ENCODE results near the gene MACO1.
A peak's percentile ranks its signal among the peaks of the same experiment; 100 is the strongest.

Gene MACO1

GRCh38 chr1:25532970-25533369 is 102.3 kb downstream of the MACO1 start:
- Mint-ChIP-seq H3K27me3 (no peaks in the 10 kb centered on the region), H3K4me3 (no peak overlapping the region), H3K36me3 (ENCODE audit: insufficient read depth) (no peaks in the 10 kb centered on the region), H3K9me3 (no peaks in the 10 kb centered on the region), H3K4me1 (ENCODE audit: low read depth in 2 of 2) (no peaks in the 10 kb centered on the region), H3K27ac (no peak overlapping the region)
- no peak for ATAC-seq (replicated peaks)
- DNase-seq = no peak

DNA sequence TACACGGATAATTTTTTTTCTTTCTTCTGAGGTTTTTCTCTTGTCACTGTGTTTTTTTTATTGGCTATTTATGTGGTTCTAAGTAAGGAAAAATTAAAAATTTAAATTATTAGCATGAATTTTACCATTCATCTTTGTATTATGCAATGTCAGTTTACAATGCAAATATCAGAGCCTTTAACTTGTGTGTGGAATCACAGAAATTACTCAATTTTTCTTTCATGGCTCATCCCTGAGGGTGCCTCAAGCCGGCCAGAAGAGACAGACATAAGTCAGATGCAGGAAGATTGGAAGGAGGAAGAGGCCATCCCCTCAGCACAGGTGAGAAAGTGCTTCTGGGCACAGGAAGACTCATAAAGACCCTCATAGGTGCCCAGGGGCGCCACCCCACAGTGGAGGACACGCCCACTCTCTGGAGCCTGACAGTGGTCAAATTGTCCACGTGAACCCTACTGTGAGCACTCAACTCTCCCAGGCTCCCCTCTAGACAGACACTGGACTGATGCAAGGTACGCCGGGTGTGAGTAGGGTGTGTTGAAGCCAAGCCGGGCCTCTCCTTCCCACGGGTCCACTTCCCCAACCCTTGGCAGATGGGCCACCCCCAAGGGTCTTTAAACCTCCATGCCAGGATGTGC is 103.2 kb downstream of the MACO1 start:
- no peaks in the 10 kb centered on the region for H3K27me3 Mint-ChIP-seq
- H3K36me3 Mint-ChIP-seq (ENCODE audit: insufficient read depth) = no peaks in the 10 kb centered on the region
- no peak overlapping the region for H3K4me3 Mint-ChIP-seq
- H3K4me1 Mint-ChIP-seq (ENCODE audit: low read depth in 2 of 2) = no peaks in the 10 kb centered on the region
- DNase-seq (no peak), ATAC-seq (replicated peaks) (no peak)
- H3K27ac Mint-ChIP-seq = no peak overlapping the region
- H3K9me3 Mint-ChIP-seq = no peaks in the 10 kb centered on the region

GRCh38 chr1:25534410-25534788 is 103.7 kb downstream of the MACO1 start:
- H3K27me3 Mint-ChIP-seq = no peaks in the 10 kb centered on the region
- no peaks in the 10 kb centered on the region for H3K36me3 Mint-ChIP-seq (ENCODE audit: insufficient read depth)
- no peak overlapping the region for H3K27ac Mint-ChIP-seq
- ATAC-seq (replicated peaks) (no peak), DNase-seq (no peak)
- H3K9me3 Mint-ChIP-seq = no peaks in the 10 kb centered on the region
- H3K4me1 Mint-ChIP-seq (ENCODE audit: low read depth in 2 of 2) = no peaks in the 10 kb centered on the region
- no peak overlapping the region for H3K4me3 Mint-ChIP-seq

- Mint-ChIP-seq H3K4me1 (ENCODE audit: low read depth in 2 of 2) (no peaks in the 10 kb centered on the region), H3K27me3 (no peaks in the 10 kb centered on the region), H3K36me3 (ENCODE audit: insufficient read depth) (no peaks in the 10 kb centered on the region), H3K27ac (no peak overlapping the region), H3K9me3 (no peaks in the 10 kb centered on the region), H3K4me3 (no peak overlapping the region)
- ATAC-seq (replicated peaks) (no peak), DNase-seq (no peak)
Observed at GRCh38 chr1:25536124-25536523, 105.4 kb downstream of the MACO1 start.

- Mint-ChIP-seq H3K27me3 (no peaks in the 10 kb centered on the region), H3K4me1 (ENCODE audit: low read depth in 2 of 2) (peaks cover 0 to 2% of the 10 kb centered on the region in 2 donors), H3K36me3 (ENCODE audit: insufficient read depth) (no peaks in the 10 kb centered on the region), H3K4me3 (no peak overlapping the region), H3K9me3 (no peaks in the 10 kb centered on the region), H3K27ac (peak overlapping the region in 1 of 2 donors; percentile 25)
- ATAC-seq (replicated peaks) (no peak), DNase-seq (no peak)
Observed at GRCh38 chr1:25537153-25537831, 106.6 kb downstream of the MACO1 start.

- no peak for ATAC-seq (replicated peaks)
- DNase-seq = no peak
- H3K27me3 Mint-ChIP-seq = no peaks in the 10 kb centered on the region
- no peak overlapping the region for H3K27ac Mint-ChIP-seq
- H3K4me3 Mint-ChIP-seq = no peak overlapping the region
- H3K4me1 Mint-ChIP-seq (ENCODE audit: low read depth in 2 of 2) = peaks cover 0 to 3% of the 10 kb centered on the region in 2 donors
- H3K9me3 Mint-ChIP-seq = no peaks in the 10 kb centered on the region
- H3K36me3 Mint-ChIP-seq (ENCODE audit: insufficient read depth) = no peaks in the 10 kb centered on the region
Observed at GRCh38 chr1:25538191-25538767, 107.6 kb downstream of the MACO1 start.

DNA sequence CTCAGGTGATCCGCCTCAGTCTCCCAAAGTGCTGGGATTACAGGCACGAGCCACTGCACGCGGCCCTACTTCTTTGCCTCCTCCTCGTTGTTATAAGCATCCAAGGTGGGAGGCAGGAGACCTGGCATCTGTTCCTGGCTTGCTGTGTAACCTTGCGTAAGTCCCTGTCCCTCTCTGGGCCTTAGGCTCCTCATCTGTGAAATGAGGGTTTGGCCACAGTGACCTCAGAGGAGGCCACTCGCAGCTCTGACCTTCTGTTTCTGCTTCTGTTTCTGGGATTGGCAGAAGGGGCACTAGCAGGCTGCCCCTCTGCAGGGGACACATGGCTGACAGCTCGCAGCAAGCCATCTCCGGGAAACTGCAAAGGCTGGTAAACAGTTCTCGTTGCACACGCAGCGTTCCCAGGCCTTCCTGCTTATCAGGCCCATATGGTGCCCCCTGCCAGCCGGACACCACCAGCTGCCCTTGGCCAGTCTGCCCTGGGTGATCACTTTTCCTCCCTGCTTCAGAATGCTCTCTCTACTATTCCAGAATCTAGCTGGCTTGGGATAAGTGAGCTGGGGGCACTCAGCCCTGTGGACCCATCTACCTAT is 110.1 kb downstream of the MACO1 start:
- Mint-ChIP-seq H3K9me3 (no peaks in the 10 kb centered on the region), H3K4me3 (no peak overlapping the region), H3K27ac (peak overlapping the region in 1 of 2 donors; percentile 38), H3K36me3 (ENCODE audit: insufficient read depth) (no peaks in the 10 kb centered on the region), H3K27me3 (no peaks in the 10 kb centered on the region), H3K4me1 (ENCODE audit: low read depth in 2 of 2) (peaks cover 16 to 18% of the 10 kb centered on the region in 2 donors)
- no peak for DNase-seq
- ATAC-seq (replicated peaks) = no peak

DNA sequence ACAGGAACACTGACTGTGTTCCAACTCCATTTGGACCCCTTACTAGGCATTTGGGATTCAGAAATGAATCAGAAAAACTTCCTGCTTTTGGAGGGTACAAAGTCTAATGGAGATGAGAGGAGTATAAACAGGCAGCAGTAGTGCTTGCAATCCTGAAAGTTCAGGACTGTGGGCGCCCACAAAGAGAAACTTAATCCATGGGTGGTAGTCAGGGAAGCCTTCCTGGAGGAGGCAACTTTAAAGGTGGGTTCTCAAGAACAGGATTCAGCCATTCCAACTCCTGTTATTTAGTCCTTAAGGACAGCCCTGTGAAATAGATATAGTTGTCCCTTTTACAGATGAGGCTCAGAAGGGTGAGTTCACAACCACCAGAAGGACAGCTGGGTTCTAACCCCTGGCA is 110.7 kb downstream of the MACO1 start:
- no peak for ATAC-seq (replicated peaks)
- DNase-seq = no peak
- H3K27me3 Mint-ChIP-seq = no peaks in the 10 kb centered on the region
- no peak overlapping the region for H3K4me3 Mint-ChIP-seq
- no peaks in the 10 kb centered on the region for H3K9me3 Mint-ChIP-seq
- peak overlapping the region; percentile 26 to 38 for H3K27ac Mint-ChIP-seq
- peaks cover 18 to 19% of the 10 kb centered on the region in 2 donors for H3K4me1 Mint-ChIP-seq (ENCODE audit: low read depth in 2 of 2)
- H3K36me3 Mint-ChIP-seq (ENCODE audit: insufficient read depth) = peaks cover 2% of the 10 kb centered on the region

DNA sequence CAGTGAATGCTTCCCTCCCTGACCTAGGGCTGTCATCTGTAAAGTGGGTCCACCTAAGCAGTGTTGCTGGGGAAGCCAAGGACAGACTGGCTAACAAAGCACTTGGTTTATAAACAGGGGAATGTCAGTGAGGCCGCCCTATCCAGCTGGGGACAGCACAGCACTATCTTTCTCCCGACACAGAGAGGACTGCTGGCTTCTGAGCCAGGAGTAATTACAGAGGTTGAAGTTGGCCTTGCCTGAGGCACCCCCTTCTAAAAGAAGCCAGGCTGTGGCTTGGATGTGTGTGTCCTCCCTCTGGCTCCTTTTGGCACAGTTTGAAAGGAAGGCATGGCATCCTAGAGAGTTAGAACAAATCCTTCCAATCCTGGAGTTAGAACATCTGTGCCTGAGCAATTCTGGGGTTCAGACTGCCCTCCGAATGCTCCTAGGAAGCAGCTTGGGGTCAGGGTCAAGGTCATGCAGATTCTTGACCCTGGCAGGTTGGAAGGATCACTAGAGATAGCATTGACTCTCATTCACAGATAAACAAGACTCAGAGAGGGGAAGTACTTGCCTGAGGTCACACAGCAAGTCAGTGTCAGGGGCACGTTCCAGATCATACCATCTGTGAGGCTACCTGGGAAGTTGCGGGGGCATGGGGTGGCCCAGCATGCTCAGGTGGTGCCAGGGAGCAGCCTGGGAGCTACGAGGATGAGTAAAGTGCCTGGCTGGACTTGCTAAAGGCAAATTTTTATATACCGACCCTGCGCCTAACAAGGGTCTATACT is 111.4 kb downstream of the MACO1 start:
- Mint-ChIP-seq H3K27me3 (no peaks in the 10 kb centered on the region), H3K4me1 (ENCODE audit: low read depth in 2 of 2) (peaks cover 24 to 25% of the 10 kb centered on the region in 2 donors), H3K27ac (peak overlapping the region; percentile 26 to 38), H3K36me3 (ENCODE audit: insufficient read depth) (peaks cover 6% of the 10 kb centered on the region), H3K9me3 (no peaks in the 10 kb centered on the region), H3K4me3 (peak overlapping the region; percentile 87 to 88)
- ATAC-seq (replicated peaks) (no peak), DNase-seq (no peak)

GRCh38 chr1:25543005-25543424 is 112.3 kb downstream of the MACO1 start:
- Mint-ChIP-seq H3K9me3 (no peaks in the 10 kb centered on the region), H3K36me3 (ENCODE audit: insufficient read depth) (peaks cover 6% of the 10 kb centered on the region), H3K27me3 (no peaks in the 10 kb centered on the region), H3K4me1 (ENCODE audit: low read depth in 2 of 2) (peaks cover 25 to 29% of the 10 kb centered on the region in 2 donors), H3K4me3 (peak overlapping the region; percentile 87 to 88), H3K27ac (no peak overlapping the region)
- DNase-seq (no peak), ATAC-seq (replicated peaks) (no peak)

GRCh38 chr1:25543425-25544242 is 112.9 kb downstream of the MACO1 start, which contains the start of gene LDLRAP1:
Gene LDLRAP1, plus strand, starts transcription at chr1:25543606. Its CDS starts 93 bp downstream, at chr1:25543699.
- peak; percentile 30 to 42 (median 42) for DNase-seq
- peak; percentile 85 for ATAC-seq (replicated peaks)
- no peaks in the 10 kb centered on the region for H3K9me3 Mint-ChIP-seq
- peaks cover 29 to 33% of the 10 kb centered on the region in 2 donors for H3K4me1 Mint-ChIP-seq (ENCODE audit: low read depth in 2 of 2)
- H3K27me3 Mint-ChIP-seq = no peaks in the 10 kb centered on the region
- peaks cover 6% of the 10 kb centered on the region for H3K36me3 Mint-ChIP-seq (ENCODE audit: insufficient read depth)
- peak within 1 kb of the TSS; percentile 87 to 88 for H3K4me3 Mint-ChIP-seq
- peak within 1 kb of the TSS; percentile 90 to 91 for H3K27ac Mint-ChIP-seq

DNA sequence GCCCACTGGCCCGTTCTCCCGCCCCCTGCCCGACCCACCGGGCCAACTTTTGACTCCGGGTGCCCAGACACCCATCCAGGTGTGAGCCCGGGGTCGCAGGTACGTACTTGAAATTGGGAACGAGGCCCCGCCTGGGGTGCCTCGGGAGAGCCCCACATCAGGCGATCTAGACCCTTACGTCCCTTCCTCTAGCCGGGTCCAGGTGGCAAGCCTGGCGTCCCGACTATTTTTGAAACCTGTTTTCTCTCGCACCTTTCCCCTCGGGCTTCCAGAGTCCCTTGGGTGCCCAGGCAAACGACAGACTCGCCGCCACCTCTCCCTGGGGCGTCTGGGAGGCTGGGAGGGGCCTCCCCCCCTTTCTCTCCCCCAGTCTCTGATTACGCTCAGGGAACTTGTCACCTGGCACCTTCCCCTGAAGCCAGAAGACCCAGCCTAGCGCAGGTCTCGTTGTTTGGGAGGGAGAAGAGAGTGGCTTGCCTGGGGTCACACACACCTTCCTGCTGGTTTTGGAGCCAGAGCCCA is 113.6 kb downstream of the MACO1 start:
- DNase-seq (no peak), ATAC-seq (replicated peaks) (no peak)
- Mint-ChIP-seq H3K27me3 (no peaks in the 10 kb centered on the region), H3K4me3 (peak overlapping the region; percentile 87 to 88), H3K4me1 (ENCODE audit: low read depth in 2 of 2) (peaks cover 34 to 38% of the 10 kb centered on the region in 2 donors), H3K36me3 (ENCODE audit: insufficient read depth) (peaks cover 6% of the 10 kb centered on the region), H3K9me3 (no peaks in the 10 kb centered on the region), H3K27ac (peak overlapping the region; percentile 90 to 91)

Measured in effector memory CD8-positive, alpha-beta T cell (primary cell).